NCI-H345 treated with DMSO at 0.1 percent for 48 hours (cell line): ENCODE measurements around the gene KIAA1549.
"Not testable (repeated sequence)": the region's sequence is repeated elsewhere in the genome, so short reads cannot be mapped to it uniquely, and the experiment has no call there.

Experiments used
- DNase-seq: peaks from one replicate; lab custom pipeline; 2025; ENCODE audit not compliant: unreplicated experiment; lab: John Stamatoyannopoulos, UW

Gene KIAA1549

GRCh38 chr7:138819625-138820024, 161.6 kb downstream of the KIAA1549 start:
- no peak for DNase-seq

GRCh38 chr7:138816650-138817049, 164.5 kb downstream of the KIAA1549 start:
- DNase-seq = no peak

- no peak for DNase-seq
Observed at GRCh38 chr7:138814816-138815332, 166.3 kb downstream of the KIAA1549 start.

DNA sequence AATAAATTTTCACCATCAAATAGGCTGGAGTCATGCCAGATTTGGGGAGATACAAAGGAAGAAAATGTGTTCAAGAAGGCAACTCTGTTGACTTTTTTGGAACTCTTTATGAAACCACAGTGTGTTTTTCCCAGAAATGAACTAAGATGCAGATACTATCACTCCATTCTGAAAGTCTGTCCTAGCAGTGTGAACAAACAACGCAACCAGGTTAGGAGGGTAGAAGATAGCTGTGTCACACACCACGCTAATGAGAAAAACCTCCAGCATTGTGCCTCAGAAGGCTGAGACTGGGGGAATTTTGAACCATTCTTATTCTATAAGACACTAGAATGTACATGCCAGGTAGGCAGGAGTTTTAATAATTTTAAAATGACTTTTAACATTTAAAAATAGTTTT, 167.2 kb downstream of the KIAA1549 start:
- no peak for DNase-seq

DNA sequence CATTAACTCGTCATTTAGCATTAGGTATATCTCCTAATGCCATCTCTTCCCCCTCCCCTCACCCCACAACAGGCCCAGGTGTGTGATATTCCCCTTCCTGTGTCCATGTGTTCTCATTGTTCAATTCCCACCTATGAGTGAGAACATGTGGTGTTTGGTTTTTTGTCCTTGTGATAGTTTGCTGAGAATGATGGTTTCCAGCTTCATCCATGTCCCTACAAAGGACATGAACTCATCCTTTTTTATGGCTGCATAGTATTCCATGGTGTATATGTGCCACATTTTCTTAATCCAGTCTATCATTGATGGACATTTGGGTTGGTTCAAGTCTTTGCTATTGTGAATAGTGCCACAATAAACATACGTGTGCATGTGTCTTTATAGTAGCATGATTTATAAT, 169.9 kb downstream of the KIAA1549 start:
- not testable (repeated sequence) for DNase-seq

- DNase-seq = no peak
Observed at GRCh38 chr7:138809346-138809745, 171.8 kb downstream of the KIAA1549 start.

DNA sequence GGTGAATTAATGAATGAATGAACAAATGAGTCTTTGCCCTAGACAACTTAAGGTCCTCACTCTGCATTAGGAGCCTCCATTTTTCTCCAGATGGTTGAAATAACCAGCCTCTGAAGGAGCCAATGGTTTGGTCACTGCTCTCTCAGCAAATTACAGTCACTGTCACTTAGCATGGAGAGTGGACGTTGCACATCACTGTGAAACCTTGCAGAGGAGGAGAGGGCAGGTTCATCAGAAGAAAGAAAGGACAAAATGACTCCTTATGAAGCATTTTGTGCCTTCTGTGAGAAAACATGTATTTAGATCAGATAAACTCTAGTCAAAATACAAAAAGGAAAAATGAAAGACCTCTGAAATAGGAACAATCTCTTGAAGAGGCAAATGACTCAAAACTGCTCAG, 176.6 kb downstream of the KIAA1549 start:
- DNase-seq = no peak

DNA sequence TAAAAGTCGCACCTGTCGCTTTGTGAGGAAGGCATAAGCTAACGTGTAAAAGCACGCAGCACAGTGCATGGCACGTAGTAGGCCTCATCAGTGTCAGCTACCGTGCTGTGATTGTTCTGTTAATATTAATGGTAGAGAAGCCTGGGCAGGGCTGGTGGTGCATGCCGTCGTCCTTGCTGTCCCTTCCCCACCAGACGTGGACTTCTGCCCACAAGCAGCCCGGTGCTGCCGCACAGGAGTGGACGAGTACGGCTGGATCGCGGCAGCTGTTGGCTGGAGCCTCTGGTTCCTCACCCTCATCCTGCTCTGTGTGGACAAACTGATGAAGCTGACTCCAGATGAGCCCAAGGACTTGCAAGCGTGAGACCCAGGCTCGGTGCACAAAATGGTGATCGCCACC, 178.5 kb downstream of the KIAA1549 start:
- DNase-seq = no peak

- no peak for DNase-seq
Observed at GRCh38 chr7:138801256-138801655, 179.9 kb downstream of the KIAA1549 start.

- DNase-seq = no peak
Observed at GRCh38 chr7:138799336-138800000, 181.7 kb downstream of the KIAA1549 start.

DNA sequence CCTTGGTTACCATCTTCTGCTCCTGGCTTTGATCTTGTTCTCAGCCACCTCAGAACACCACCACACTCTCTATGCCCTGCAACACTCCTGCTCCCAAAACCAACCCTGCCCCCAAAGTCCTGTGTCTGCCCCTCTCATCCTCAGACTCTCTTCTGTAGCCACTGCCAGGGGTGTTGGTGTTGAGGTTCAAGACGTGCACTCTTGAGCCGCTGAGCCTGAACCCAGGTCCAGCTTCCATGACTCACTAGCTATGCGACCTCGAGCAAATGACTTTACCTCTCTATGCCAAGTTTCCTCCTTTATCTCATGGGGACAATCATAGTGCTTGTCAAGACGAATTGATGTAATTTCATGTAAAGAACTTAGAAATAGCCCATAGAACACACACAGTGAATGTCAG, 182.4 kb downstream of the KIAA1549 start:
- DNase-seq = no peak

GRCh38 chr7:138797715-138798320, 183.4 kb downstream of the KIAA1549 start, which contains the start of the genes ATP6V0A4 and TMEM213:
Gene ATP6V0A4, minus strand, starts transcription at chr7:138798196. Its CDS starts 26,949 bp downstream, at chr7:138771247.
Gene TMEM213, plus strand, starts transcription at chr7:138797994. Its CDS starts 111 bp downstream, at chr7:138798105.
- DNase-seq = no peak

DNA sequence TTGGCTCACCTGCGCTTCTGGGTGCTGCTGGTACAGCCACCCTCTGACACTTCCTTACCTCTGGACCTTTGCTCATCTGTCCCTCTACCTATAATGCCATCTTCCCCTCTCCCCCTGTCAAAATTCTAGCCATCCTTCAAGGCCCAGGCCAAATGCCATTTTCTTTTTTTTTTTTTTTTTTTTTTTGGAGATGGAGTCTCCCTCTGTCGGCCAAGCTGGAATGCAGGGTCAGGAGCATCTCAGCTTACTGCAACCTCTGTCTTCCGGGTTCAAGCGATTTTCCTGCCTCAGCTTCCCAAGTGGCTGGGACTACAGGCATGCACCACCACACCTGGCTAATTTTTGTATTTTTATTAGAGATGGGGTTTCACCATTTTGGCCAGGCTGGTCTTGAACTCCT, 184.1 kb downstream of the KIAA1549 start:
- not testable (repeated sequence) for DNase-seq

DNA sequence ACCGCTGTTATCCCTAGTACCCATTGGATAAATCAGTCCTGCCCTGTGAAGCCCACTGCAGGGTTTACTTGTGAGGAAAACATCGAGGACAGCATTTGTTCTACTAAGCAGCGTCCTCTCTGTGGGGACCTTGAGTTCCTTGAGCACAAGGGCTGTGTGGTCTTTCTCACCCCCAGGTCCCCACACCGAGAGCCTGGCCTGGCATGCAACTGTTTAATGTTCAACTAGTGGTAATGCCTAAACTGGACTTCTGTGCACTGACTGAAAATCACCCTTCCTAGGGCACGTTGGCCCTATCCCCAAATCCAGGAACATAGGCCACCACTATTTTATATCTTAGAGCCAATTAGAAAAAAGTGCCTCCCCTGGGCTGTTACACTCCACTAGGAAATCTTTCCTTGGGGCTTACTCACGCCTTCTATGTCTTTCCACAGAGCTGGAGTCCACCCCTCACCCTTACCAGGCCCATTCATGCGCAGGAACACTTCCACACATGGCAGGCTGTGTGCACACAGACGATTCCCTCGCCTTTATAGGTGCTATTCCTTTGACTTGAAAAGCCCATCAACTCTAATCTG, 185.1 kb downstream of the KIAA1549 start:
- DNase-seq = no peak

- DNase-seq = no peak
Observed at GRCh38 chr7:138785587-138786437, 195.4 kb downstream of the KIAA1549 start.

GRCh38 chr7:138784692-138785091, 196.5 kb downstream of the KIAA1549 start:
- DNase-seq = no peak
